Bone marrow (tissue), 2 donors: ENCODE data around the gene DNAI4.
"Not testable (repeated sequence)": the region's sequence is repeated elsewhere in the genome, so short reads cannot be mapped to it uniquely, and the experiment has no call there.

Experiments
- DNase-seq, 2 donors: peaks; one replicate each; lab custom pipeline; 2025; lab: John Stamatoyannopoulos, UW

The DNAI4 gene

GRCh38 chr1:66831529-66832239, 93.0 kb downstream of the DNAI4 start:
- no peak for DNase-seq

GRCh38 chr1:66824771-66825170, 99.9 kb downstream of the DNAI4 start:
- no peak for DNase-seq

- DNase-seq, result no peak
These were observed 114.8 kb downstream of the DNAI4 start for GRCh38 chr1:66809736-66810326.

GRCh38 chr1:66809245-66809644, 115.4 kb downstream of the DNAI4 start:
- DNase-seq, result no peak

GRCh38 chr1:66795839-66796238, 128.8 kb downstream of the DNAI4 start:
- not testable (repeated sequence) for DNase-seq

DNA sequence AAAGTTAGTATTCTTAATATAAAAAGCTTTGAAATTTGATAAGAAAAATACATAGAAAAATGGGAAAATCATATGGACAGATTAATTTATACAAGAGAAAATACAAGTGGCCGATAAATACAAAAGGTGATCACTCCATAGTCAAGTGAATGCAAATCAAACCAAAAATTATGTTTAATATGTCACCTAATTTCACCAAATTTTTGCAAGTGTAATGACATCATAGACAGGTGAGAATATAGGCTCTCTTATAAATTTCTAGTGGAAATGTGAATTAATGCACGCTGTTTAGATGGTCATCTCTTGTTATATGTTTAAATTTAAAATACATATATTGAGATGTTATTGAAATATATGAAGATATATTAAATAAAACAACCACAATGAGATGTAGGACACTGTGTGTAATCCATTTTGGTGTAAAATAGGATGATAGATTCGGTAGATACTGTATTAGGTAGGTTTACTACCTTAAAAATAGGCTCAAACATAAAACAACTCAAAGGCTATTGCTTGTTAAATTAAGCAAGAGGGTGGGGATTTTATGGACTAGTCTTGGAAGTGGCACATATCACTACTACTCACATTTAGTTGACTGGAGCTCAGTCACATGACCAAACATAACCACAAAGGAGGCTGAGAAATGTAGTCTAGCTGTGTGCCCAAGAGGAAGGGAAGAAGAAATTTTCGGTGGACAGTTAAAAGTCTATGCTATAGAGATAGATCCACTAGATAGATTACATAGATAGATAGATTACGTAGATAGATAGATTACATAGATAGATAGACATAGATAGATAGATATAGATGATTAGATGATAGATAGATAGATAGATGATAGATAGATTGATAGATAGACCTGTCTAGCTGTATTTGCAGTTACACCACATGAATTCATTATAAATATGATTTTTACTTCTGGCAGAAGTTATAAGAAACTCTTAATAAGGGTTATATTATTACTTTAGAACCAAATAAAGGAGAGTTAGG, 132.7 kb downstream of the DNAI4 start:
- no peak for DNase-seq

GRCh38 chr1:66788231-66788939, 136.3 kb downstream of the DNAI4 start:
- no peak for DNase-seq

GRCh38 chr1:66787641-66788040, 137.0 kb downstream of the DNAI4 start:
- DNase-seq, result no peak

- not testable (repeated sequence) for DNase-seq
These were observed 138.9 kb downstream of the DNAI4 start for GRCh38 chr1:66785800-66786199.

- DNase-seq, result no peak
These were observed 145.1 kb downstream of the DNAI4 start for GRCh38 chr1:66779475-66780078.

DNA sequence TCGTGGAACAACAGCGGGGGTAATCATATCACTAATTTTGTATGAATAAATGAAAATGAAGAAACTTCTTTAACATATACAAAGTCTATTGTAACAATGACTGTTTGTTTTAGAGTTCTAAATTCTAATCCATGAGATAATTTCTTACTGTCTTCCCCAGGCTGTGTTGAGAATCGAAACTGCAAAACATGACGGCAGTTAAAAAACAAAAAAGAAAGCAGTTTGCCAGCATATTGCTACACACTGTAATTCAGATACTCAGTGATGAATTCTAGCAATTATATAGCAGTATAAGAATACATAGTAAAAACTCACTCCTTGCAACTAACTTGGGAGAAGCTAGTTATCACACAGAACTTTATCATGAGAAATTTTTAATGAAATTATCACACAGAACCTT, 145.7 kb downstream of the DNAI4 start:
- DNase-seq, result no peak

DNA sequence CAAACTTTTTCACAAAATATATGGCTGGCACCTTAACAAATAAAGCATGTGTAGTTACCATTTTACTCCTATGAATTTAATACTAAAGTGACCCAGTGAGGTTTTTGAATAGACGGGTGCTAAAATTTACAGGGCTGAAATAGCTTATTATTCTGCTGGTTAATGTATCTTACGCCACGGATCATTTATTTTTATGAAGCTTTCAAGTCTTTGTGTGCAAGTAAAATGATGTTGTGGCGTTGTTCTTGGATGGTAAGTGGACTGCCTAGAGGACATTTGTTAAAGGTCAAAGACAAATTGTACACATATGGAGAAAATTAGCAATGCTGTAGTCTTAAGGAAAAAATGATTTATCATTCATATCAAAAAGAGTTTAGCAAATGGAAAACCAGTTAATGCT, 146.4 kb downstream of the DNAI4 start:
- no peak for DNase-seq

DNA sequence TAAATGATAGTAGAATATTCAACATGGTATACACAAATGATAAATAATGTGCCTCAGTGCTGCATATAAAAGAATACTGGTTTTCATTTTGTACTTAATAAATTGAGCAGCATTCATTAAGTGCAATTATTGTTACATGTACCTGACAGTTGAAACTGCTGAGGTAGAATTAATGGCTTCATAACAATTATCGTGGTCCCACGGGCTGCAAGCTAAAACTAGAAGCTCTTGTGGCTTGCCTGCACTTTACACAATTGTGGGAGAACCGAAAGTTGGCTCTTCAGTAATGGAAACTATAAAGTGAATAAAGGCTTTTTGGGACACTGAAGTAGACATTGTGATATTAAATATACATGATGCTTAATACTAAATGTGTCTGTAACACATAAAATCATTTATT, 146.8 kb downstream of the DNAI4 start:
- no peak for DNase-seq

DNA sequence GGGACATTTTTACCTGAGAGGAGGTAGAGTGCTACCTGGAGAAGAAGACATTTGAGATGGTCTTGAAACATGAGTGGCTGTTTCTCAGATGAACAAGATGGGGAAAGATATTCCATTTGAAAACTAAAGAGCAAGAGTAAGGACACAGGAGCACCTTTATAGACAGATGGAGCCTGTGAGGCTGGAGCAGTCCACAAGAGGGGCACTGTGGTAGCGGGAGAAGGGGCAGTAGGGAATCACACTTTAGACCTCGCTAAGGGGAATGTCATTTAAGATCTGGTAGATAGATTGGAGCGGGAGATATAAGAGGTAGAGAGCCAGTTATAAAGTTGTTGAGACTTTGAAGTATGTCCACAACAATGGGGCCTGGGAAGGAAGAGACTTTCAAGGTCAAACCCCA, 149.0 kb downstream of the DNAI4 start:
- DNase-seq, result no peak

DNA sequence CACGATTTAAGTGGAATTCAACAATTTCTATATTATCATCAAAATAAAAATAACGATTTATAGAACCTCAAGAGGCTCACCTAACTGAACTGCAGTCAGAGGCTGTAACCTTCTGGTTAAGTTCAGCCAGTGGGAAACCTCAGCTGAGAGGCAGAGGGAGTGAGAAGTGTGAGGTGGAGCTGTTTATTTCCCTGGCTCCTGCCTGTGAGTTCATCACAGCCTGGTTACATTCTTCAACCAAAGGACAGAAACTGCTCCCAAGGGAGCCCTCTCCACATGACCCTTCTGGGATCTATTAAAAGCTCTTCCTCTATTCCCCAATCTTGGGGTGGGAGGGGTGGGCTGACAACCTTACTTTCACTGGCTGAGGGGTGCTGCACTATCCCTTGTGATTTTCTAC, 150.2 kb downstream of the DNAI4 start:
- DNase-seq, result no peak

DNA sequence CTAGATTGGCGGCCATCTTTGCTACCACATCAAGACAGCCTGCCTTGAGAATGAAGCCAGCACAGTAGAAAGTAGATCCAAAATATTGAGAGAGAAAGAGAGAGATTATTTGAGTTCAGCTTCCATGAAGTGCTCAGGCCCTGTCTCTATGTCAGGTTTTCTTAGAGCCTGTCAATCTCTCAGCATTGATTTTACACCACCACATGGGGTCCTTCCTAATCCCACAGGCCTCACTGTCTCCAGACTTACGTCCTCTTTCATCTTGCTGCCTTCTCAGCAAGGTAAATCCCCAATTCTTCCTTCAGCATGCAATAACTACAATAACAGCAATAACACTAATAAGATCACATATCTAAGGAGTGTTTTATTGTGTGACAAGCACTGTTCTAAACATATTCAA, 151.4 kb downstream of the DNAI4 start:
- DNase-seq, result no peak

DNA sequence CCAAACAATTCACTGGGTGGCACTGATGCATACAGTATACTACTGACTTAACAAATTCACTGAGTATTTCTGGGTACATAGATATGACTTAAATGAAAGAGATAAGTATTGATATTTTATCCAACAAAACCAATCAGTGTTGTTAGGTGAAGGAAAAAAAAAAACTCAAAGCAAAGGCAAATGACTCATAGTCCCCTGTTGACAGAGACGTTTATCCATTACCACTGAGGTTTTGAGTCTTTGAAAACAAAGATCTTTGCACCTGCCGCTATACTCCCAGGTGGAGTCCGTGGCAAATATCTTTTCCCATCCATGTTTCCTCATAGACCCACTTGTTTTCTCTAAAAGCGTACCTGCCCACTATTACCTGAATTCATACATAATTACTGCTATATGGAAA, 154.0 kb downstream of the DNAI4 start:
- no peak for DNase-seq

DNA sequence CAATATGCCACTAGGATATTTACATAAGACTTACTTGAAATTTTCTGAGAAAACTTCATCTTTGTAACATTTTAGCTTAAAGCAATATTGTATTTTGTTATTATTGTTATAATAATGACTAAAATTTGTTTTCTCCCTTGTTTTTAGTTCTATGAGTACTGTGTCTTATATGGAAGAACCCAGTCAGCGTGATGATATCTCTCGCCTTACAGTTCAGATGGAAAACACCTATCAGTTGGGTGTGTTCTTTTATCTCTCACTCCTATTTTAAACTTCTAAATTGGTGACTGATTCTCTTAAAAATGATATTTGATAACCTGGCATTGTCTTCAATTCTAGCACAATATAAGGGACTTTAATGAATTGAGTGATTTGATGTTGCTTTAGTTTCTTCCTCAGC, 154.4 kb downstream of the DNAI4 start:
- DNase-seq, result no peak

DNA sequence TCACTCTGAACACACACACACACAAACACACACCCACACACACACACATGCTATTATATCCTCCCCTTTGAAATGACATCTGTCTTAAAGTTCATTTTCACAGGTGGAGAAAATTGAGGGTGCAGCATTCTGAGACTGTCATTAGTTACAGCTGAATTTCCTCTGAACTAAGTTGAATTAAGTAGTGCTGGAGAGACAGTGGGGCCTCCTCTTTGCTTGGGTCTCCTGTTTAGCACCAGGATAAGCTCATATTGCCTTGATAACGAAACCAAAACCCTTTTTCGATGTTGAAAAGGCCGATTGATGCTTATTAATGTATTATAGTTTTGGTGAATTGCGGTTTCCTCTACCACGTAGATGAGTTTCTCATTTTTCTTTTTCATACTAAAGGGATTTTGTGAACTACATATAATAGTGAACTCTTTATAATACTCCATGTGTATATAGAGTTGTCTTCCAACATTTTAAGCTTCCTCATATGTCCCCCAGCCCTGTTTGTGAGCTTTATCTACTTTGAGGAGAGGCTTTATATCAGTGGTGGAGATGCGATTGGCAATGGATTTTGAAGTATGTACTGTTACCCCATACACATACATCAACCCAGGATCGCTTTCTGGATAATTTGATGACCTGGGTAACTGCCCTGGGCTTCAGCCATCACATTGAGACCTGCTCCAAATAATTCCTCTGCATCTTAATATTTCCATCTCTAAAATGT, 155.0 kb downstream of the DNAI4 start:
- DNase-seq, result no peak

DNA sequence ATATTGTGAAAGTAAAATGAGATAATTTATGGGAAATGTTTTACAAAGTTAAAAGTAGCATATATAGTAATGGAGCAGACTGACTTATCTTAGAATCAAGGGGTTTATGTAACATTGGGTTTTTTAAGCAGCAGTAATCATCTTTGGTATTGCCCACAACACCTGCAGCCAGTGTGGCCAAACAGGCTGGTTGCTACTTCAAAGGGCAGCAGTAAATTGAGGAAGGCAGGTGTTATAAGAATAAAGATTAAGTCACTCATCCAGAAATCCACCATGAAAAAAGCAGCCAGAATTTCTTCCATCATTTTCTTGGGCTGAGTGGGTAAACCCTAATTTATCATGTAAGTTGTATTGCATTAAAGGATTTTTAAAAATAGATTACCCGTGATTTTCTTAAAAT, 155.7 kb downstream of the DNAI4 start:
- no peak for DNase-seq

DNA sequence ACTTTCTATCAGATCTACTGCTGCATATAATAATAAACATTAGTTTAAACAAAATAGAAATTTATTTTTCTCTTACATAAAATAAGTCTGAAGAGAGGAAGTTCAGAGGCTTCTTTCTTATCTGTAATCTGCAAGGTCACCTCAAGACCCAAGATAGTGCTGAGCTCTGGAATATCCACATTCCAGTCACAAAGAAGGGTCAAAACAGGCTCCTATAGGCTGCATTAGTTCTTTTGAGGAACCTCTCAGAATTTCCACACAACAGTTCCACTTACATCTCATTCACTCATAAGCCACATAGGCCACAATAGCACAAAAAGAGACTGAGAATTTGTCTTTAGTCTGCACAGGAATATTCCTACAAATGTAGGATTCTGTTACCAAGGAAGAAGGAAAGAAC, 157.0 kb downstream of the DNAI4 start:
- no peak for DNase-seq
